Skeletal muscle cell (primary cell): Measurements from ENCODE around the gene CCBE1.
A peak's percentile ranks its signal among the peaks of the same experiment; 100 is the strongest.
"Not testable (repeated sequence)": the region's sequence is repeated elsewhere in the genome, so short reads cannot be mapped to it uniquely, and the experiment has no call there.

Source experiments
- DNase-seq: peaks from one replicate; pipeline ENCODE4 v3.0.0-alpha.2; 2010; ENCODE audit warnings: low read depth
- H3K4me3 ChIP-seq: 2 replicates; pipeline ENCODE4 v1.5.1; 2011; ENCODE audit warnings: low read depth, mild to moderate bottlenecking, control low read depth, low read length, moderate library complexity

The CCBE1 gene

GRCh38 chr18:59697236-59697932 is at the start of gene CCBE1:
CCBE1 (minus strand) TSS chr18:59697423.
- peak within 1 kb of the TSS; percentile 87 for H3K4me3 ChIP-seq

GRCh38 chr18:59744271-59744721 is 47.1 kb upstream of the CCBE1 start:
- DNase-seq: peak; percentile 92
- H3K4me3 ChIP-seq: no peak overlapping the region

More at GRCh38 chr18:59697236-59697932, at the start of gene CCBE1:
- DNase-seq: no peak

DNA sequence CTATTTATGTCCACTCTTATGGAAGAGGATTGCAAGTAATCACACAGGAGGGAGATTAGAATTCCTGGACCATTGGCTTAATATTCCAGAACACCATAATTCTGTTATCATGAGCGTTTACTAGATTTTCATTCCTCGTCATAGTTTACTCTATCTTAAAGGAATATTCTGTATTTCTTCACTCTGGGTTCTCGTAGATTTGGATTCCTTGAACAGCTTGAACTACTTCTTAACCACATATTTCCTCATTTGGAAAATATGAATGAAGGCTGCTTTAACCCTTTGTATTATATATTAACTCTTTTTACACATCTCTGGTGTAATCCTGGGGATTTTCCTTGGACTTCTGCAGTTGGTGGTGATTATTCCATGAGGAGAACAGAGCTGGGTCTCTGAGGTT is 46.3 kb upstream of the CCBE1 start:
- DNase-seq: no peak

DNA sequence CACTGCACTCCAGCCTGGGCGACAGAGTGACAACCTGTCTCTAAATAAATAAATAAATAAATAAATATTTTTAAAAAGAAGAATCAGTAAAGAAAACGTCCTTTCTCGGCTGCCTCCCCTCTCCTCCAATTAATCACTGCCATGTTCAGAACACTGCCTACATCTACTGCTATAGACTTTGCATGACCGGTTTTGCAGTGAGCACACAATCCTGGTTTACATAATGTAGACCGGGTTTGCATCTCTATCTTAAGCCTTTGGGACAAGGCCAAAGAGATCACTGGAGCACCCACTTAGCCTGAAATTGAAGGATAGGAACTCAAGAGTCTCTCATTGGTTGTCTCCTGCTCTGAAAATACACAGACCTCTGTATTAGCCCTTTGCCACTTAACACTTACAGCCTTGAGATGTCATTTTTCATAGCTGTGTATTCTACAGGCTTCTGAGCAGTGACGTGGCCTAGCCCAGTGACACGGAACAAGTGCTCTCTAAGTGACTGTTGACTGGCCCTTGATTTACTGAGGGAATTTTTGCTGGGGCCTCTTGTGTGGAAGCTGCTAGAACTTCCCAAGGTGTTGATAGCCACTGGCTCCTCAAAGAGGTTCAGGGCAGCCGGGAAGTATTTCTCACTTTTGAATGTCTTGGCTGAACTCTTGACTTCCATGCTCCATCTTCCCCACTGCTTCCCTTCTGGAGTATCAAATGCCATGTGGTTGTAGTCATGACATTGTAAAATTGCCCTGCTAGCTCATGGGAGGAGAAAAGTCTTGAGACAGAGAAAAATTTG is 45.3 kb upstream of the CCBE1 start:
- peak; percentile 78 for DNase-seq
- H3K4me3 ChIP-seq: no peak overlapping the region

More for the DNA sequence above, 46.3 kb upstream of the CCBE1 start:
- no peak overlapping the region for H3K4me3 ChIP-seq

- H3K4me3 ChIP-seq: no peak overlapping the region
- no peak for DNase-seq
These were observed 42.9 kb upstream of the CCBE1 start for GRCh38 chr18:59740141-59740540.

DNA sequence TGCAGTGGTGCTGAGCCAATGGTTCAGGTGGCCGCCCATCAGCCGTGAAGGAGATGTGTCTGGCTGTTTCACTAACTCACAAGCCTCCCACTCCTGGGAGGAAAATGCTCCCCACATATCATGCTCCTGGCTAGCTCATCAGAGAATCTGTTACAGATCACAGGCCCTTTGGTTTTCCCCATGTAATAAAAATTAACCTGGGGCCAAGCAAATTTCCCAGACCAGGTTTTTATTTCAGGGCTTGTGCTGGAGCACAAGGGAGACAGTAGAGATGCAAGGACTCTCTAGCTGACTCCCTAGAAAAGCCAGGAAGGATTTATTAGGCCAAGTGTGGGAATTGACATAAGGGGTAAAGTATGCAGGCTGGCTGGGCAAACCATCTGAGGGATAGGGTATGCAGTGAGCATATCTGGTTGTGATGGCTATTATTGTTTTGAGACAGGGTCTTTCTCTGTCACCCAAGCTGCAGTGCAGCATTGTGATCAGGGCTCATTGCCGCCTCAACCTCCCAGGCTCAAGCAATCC is 40.6 kb upstream of the CCBE1 start:
- no peak for DNase-seq
- H3K4me3 ChIP-seq: no peak overlapping the region

- DNase-seq, H3K4me3 ChIP-seq: not testable (repeated sequence)
These were observed 40.1 kb upstream of the CCBE1 start for GRCh38 chr18:59737335-59737734.

- H3K4me3 ChIP-seq: no peak overlapping the region
- DNase-seq: no peak
These were observed 38.8 kb upstream of the CCBE1 start for GRCh38 chr18:59736061-59736460.

DNA sequence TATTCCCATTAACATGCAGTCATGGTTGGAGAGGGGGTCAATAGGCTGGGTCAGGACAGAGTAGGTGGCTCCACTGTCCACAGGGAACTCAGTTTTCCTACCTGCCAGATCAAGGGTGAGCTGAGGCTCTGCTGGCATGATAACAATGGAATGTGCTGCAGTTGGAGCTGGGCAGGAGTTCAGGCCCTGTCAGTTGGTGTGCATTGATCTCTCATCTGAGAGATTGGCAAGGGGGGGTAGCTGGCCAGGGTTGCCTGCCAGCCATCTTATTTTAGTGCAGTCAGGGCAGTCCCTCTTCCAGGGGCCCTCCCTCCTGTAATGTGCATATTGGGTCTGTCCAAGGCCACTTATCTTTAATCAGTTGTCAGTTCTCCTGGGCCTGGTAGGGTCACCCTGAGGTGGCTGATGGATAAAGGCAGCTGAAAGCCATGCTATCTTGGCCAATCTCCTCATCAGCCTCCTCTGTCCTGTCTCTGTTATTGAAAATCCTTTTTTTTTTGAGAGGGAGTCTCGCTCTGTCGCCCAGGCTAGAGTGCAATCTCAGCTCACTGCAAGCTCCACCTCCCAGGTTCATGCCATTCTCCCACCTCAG is 38.1 kb upstream of the CCBE1 start:
- no peak overlapping the region for H3K4me3 ChIP-seq
- no peak for DNase-seq

DNA sequence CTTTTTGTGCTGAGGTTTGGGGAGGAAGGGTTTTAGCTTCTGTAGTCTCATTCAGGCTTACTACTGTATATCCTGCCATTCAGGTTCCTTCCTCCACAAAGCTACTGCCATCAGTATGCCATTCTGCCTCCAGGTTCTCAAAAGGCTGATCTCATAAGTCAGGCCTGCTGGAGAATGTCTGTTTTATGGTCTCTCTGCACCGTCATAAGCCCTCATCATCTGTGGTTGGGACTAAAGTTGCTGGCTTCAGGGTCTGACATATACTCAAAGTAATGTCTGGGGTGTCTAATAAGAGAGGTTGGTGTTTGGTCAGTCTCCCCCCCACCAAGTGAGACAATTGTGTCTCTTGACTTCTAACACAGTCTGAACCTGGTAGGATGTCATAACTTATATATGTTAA is 36.2 kb upstream of the CCBE1 start:
- no peak overlapping the region for H3K4me3 ChIP-seq
- DNase-seq: no peak

GRCh38 chr18:59730896-59731295 is 33.7 kb upstream of the CCBE1 start:
- no peak for DNase-seq

GRCh38 chr18:59729781-59730180 is 32.6 kb upstream of the CCBE1 start:
- H3K4me3 ChIP-seq: no peak overlapping the region
- no peak for DNase-seq

More at GRCh38 chr18:59730896-59731295, 33.7 kb upstream of the CCBE1 start:
- no peak overlapping the region for H3K4me3 ChIP-seq

- DNase-seq: no peak
- H3K4me3 ChIP-seq: no peak overlapping the region
These were observed 31.6 kb upstream of the CCBE1 start for GRCh38 chr18:59728816-59729215.

- no peak for DNase-seq
- H3K4me3 ChIP-seq: no peak overlapping the region
These were observed 27.9 kb upstream of the CCBE1 start for GRCh38 chr18:59725142-59725541.

DNA sequence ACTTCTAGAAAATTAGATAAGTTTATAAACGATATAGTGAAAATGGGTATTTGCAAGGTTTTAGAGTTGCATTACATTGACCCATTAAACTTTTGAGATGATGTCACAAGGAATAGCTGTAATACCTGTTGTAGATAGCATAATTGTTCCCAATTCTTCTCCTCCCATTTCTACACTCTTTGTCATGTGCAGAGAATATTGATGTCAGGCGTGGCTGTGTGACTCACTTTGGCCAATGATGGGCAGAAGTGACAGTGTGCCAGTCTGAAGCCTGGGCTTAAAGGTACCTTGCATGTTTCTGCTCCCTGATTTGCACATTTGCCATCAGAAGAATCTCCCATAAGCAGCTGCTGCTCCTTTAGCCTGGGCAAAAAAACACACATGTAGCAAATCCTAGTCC is 26.9 kb upstream of the CCBE1 start:
- no peak overlapping the region for H3K4me3 ChIP-seq
- DNase-seq: no peak

GRCh38 chr18:59721931-59722330 is 24.7 kb upstream of the CCBE1 start:
- DNase-seq: no peak
- H3K4me3 ChIP-seq: no peak overlapping the region

DNA sequence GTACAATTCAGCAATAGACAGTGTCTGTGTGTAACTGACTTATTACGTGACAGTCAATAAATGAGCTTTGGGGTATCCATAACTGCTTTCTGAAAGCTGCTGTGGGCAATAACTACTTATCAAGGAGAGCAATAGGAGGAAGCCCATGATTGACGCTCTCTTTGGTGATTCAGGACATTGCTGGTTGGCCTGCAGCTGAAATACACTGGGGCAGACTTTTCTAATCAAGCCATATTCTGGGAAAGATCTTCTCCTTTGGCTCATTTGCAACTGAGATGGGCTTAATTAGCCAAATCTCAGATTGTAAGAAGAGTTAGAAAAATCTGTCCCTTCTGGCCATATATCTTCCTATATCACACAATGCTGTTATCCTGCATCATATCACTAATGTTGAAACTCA is 24.0 kb upstream of the CCBE1 start:
- DNase-seq: no peak
- no peak overlapping the region for H3K4me3 ChIP-seq

GRCh38 chr18:59719544-59720181 is 22.4 kb upstream of the CCBE1 start:
- peak; percentile 65 for DNase-seq
- H3K4me3 ChIP-seq: no peak overlapping the region

GRCh38 chr18:59718464-59719157 is 21.4 kb upstream of the CCBE1 start:
- H3K4me3 ChIP-seq: no peak overlapping the region
- DNase-seq: no peak
